Natural killer cell (primary cell): ENCODE measurements around the gene SLC6A20. TPM values are rescaled to one million over a fixed set of nuclear protein-coding genes. Genes with fewer than 3 reads are reported as not detected.
"Not testable (repeated sequence)": the region's sequence is repeated elsewhere in the genome, so short reads cannot be mapped to it uniquely, and the experiment has no call there.

Experiments
- ATAC-seq, 3 donors: fragments of 150-1000 bp in 2 of 3; fragments of 200-7000 bp in 1 of 3; cut with Tn5 transposase; 1 replicate in 1 of 3; 2 replicates in 2 of 3; pipeline ENCODE4 v1.10.0; 2021; ENCODE audit warnings: mild to moderate bottlenecking in 2 of 3, moderate library complexity in 2 of 3
- DNase-seq, 2 donors: peaks; one replicate each; pipeline versions ENCODE4 v3.0.0 to v3.0.0-alpha.2; 2013 to 2021; ENCODE audit warnings: mixed read lengths in 1 of 2
- H3K27ac ChIP-seq: one replicate; pipeline ENCODE4 v1.5.1; 2013; ENCODE audit warnings: mild to moderate bottlenecking, low read length
- H3K27me3 ChIP-seq: one replicate; pipeline ENCODE4 v1.6.1; 2013; ENCODE audit warnings: low read length; ENCODE audit not compliant: control insufficient read depth, insufficient read depth
- H3K36me3 ChIP-seq: one replicate; pipeline ENCODE4 v1.6.1; 2013; ENCODE audit warnings: low read length; ENCODE audit not compliant: control insufficient read depth, insufficient read depth
- H3K4me1 ChIP-seq: one replicate; pipeline ENCODE4 v1.6.1; 2013; ENCODE audit warnings: low read length; ENCODE audit not compliant: control insufficient read depth, insufficient read depth
- H3K4me3 ChIP-seq: one replicate; pipeline ENCODE4 v1.5.1; 2013; ENCODE audit warnings: low read length
- H3K9me3 ChIP-seq: one replicate; pipeline ENCODE4 v1.6.1; 2013; ENCODE audit warnings: low read length; ENCODE audit not compliant: control insufficient read depth, insufficient read depth
- H3K27ac Mint-ChIP-seq, 2 donors: one replicate each; pipeline ENCODE4 v1.8.0; 2022; ENCODE audit warnings: mild to moderate bottlenecking in 2 of 2, mixed read lengths in 2 of 2, moderate library complexity in 1 of 2
- H3K27me3 Mint-ChIP-seq, 2 donors: one replicate each; pipeline ENCODE4 v1.8.0; 2022; ENCODE audit warnings: low read depth in 2 of 2, mixed read lengths in 2 of 2
- H3K36me3 Mint-ChIP-seq: one replicate; pipeline ENCODE4 v1.8.0; 2022; ENCODE audit warnings: mixed read lengths
- H3K4me1 Mint-ChIP-seq, 2 donors: one replicate each; pipeline ENCODE4 v1.8.0; 2022; ENCODE audit warnings: mixed read lengths in 2 of 2
- H3K4me3 Mint-ChIP-seq: one replicate; pipeline ENCODE4 v1.8.0; 2022; ENCODE audit warnings: mild to moderate bottlenecking, moderate library complexity, mixed read lengths
- H3K9me3 Mint-ChIP-seq, 2 donors: one replicate each; pipeline ENCODE4 v1.8.0; 2022; ENCODE audit warnings: mixed read lengths in 2 of 2
- CTCF ChIP-seq: fragments of 200-600 bp; IDR thresholded peaks from one replicate; pipeline ENCODE4 v1.8.0; 2022; ENCODE audit warnings: antibody characterized with exemption
- WGBS: methylation state at CpG from one replicate; pipeline ENCODE4 v1.1.7; 2013; ENCODE audit warnings: missing lambda C conversion rate; ENCODE audit not compliant: insufficient coverage; 5-methylcytosine and 5-hydroxymethylcytosine counted together
- intact Hi-C: fragments of 100-400 bp; cut with micrococcal nuclease; formaldehyde crosslinking; loops from one replicate; pipeline ENCODE4 v1.14.2; 2022
- total RNA-seq, 4 donors: library from RNA; stranded (reverse); fragments of 120-200 nt in 1 of 4; gene quantifications; one replicate each; pipeline versions ENCODE4 v1.2.3 to v1.2.4, GENCODE V29; 2013 to 2022

SLC6A20 gene
- total RNA-seq, 3 donors from 2014 or later (not counting 1 experiment from before 2014, with no cell fraction given), result 0.25 to 1.3 (median 0.70) TPM

- intact Hi-C loops, result no loop called here
- Histone ChIP-seq H3K4me3 (no peak overlapping the region), H3K27ac (no peak overlapping the region), H3K9me3 (no peaks in the 10 kb centered on the region), H3K36me3 (no peaks in the 10 kb centered on the region), H3K4me1 (no peaks in the 10 kb centered on the region), H3K27me3 (no peaks in the 10 kb centered on the region)
- no peaks in the 10 kb centered on the region for H3K27me3 Mint-ChIP-seq
- DNase-seq (no peak), ATAC-seq (no peak)
- no peak overlapping the region for H3K27ac Mint-ChIP-seq
- no peak overlapping the region for H3K4me3 Mint-ChIP-seq
- no peak for TF ChIP-seq CTCF
- H3K4me1 Mint-ChIP-seq, result no peaks in the 10 kb centered on the region
- no peaks in the 10 kb centered on the region for H3K9me3 Mint-ChIP-seq
- 97% methylated on average over 5 of the region's 7 CpGs for WGBS
- H3K36me3 Mint-ChIP-seq, result no peaks in the 10 kb centered on the region
These were observed 41.9 kb downstream of the SLC6A20 start for GRCh38 chr3:45754461-45754860.

- Histone ChIP-seq H3K9me3 (no peaks in the 10 kb centered on the region), H3K27ac (no peak overlapping the region), H3K4me3 (no peak overlapping the region), H3K4me1 (no peaks in the 10 kb centered on the region), H3K27me3 (no peaks in the 10 kb centered on the region), H3K36me3 (peaks cover 2% of the 10 kb centered on the region)
- Mint-ChIP-seq H3K9me3 (no peaks in the 10 kb centered on the region), H3K36me3 (no peaks in the 10 kb centered on the region), H3K27ac (no peak overlapping the region), H3K4me1 (no peaks in the 10 kb centered on the region), H3K27me3 (no peaks in the 10 kb centered on the region), H3K4me3 (no peak overlapping the region)
- TF ChIP-seq CTCF, result no peak
- WGBS, result 100% methylated on average over 3 of the region's 3 CpGs
- ATAC-seq (no peak), DNase-seq (no peak)
- intact Hi-C loops, result no loop called here
These were observed 43.2 kb downstream of the SLC6A20 start for GRCh38 chr3:45753095-45753494.

- Histone ChIP-seq H3K9me3 (no peaks in the 10 kb centered on the region), H3K36me3 (peaks cover 15% of the 10 kb centered on the region), H3K4me3 (no peak overlapping the region), H3K4me1 (no peaks in the 10 kb centered on the region), H3K27me3 (no peaks in the 10 kb centered on the region), H3K27ac (no peak overlapping the region)
- no peaks in the 10 kb centered on the region for H3K36me3 Mint-ChIP-seq
- WGBS, result 93% methylated on average over 7 of the region's 7 CpGs
- no peaks in the 10 kb centered on the region for H3K4me1 Mint-ChIP-seq
- ATAC-seq, result no peak
- no peak overlapping the region for H3K4me3 Mint-ChIP-seq
- intact Hi-C loops, result no loop called here
- DNase-seq, result no peak
- no peak for TF ChIP-seq CTCF
- H3K27me3 Mint-ChIP-seq, result no peaks in the 10 kb centered on the region
- no peak overlapping the region for H3K27ac Mint-ChIP-seq
- H3K9me3 Mint-ChIP-seq, result no peaks in the 10 kb centered on the region
These were observed 44.6 kb downstream of the SLC6A20 start for GRCh38 chr3:45751537-45752242.

DNA sequence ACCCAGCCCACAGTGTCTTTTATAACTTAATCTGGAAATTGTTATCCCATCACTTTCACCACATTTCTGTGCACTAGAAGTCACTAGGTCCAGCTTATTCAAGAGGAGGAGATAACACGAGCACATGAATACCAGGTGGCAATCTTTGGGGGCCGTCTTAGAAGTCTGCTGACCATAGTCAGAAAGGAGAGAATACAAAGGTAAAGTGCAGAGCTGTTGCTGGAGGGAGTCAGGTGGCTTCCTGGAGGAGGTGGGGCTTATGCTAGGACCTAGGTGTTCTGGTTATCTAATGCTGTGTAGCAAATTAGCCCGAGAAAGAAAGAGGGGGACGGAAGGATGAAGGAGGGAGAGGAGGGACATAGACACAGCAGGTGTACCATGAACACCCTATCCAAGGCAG lies 46.5 kb downstream of the SLC6A20 start:
- H3K4me1 Mint-ChIP-seq, result no peaks in the 10 kb centered on the region
- intact Hi-C loops, result no loop called here
- Histone ChIP-seq H3K4me3 (no peak overlapping the region), H3K27ac (no peak overlapping the region), H3K4me1 (no peaks in the 10 kb centered on the region), H3K27me3 (no peaks in the 10 kb centered on the region), H3K9me3 (no peaks in the 10 kb centered on the region), H3K36me3 (peaks cover 31% of the 10 kb centered on the region)
- H3K36me3 Mint-ChIP-seq, result no peaks in the 10 kb centered on the region
- H3K27me3 Mint-ChIP-seq, result no peaks in the 10 kb centered on the region
- no peak overlapping the region for H3K4me3 Mint-ChIP-seq
- TF ChIP-seq CTCF, result no peak
- no peak overlapping the region for H3K27ac Mint-ChIP-seq
- ATAC-seq (no peak), DNase-seq (no peak)
- WGBS, result 93% methylated on average over 4 of the region's 4 CpGs
- H3K9me3 Mint-ChIP-seq, result no peaks in the 10 kb centered on the region

- H3K4me1 ChIP-seq, H3K4me3 Mint-ChIP-seq, H3K4me1 Mint-ChIP-seq, intact Hi-C loops, DNase-seq, ATAC-seq, H3K27ac Mint-ChIP-seq, H3K36me3 Mint-ChIP-seq, H3K9me3 ChIP-seq, H3K27me3 ChIP-seq, H3K4me3 ChIP-seq, H3K27ac ChIP-seq, H3K27me3 Mint-ChIP-seq, H3K9me3 Mint-ChIP-seq: not testable (repeated sequence)
- peaks cover 38% of the 10 kb centered on the region for H3K36me3 ChIP-seq
- WGBS, result 91% methylated on average over 4 of the region's 4 CpGs
These were observed 47.2 kb downstream of the SLC6A20 start for GRCh38 chr3:45749036-45749600.
